Cortex of kidney (tissue), 1 donor: ENCODE measurements around the gene HIRIP3.
A peak's percentile ranks its signal among the peaks of the same experiment; 100 is the strongest.

Experiments used
- DNase-seq: peaks from one replicate; lab custom pipeline; 2025; lab: John Stamatoyannopoulos, UW

Gene HIRIP3

DNA sequence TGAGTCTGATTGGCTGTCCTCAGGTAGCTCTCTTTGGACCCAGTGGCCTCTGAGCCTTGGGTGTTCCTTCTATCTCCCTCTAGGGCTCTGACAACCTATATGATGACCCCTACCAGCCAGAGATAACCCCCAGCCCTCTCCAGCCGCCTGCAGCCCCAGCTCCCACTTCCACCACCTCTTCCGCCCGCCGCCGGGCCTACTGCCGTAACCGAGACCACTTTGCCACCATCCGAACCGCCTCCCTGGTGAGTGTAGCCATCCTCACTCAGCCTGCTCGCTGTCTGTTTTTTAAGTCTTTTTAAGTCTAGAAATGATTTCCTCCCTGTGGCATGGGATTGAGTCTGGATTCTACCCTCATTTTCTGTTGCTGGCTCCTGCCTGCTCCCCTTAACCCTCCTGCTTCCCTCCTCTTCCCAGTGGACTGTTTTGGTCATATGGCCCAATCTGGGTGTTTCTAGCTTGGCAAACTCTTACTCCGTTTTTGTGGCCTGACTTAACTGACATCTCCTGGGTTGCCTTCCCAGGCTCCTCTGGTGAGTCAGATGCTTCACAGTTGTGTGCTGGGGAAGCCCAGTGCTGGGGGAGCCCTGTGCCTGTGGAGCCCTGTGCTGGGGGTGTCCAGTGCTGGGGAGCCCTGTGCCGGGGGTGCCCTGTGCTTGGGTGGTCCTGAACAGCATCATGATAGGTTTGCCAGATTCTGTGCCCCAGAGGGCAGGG lies 11.8 kb downstream of the HIRIP3 start:
- no peak for DNase-seq

- DNase-seq = no peak
Measured at GRCh38 chr16:29982560-29983419, 12.6 kb downstream of the HIRIP3 start.

- no peak for DNase-seq
Measured at GRCh38 chr16:29978564-29979270, 16.7 kb downstream of the HIRIP3 start.

- no peak for DNase-seq
Measured at GRCh38 chr16:29978081-29978480, 17.3 kb downstream of the HIRIP3 start.

DNA sequence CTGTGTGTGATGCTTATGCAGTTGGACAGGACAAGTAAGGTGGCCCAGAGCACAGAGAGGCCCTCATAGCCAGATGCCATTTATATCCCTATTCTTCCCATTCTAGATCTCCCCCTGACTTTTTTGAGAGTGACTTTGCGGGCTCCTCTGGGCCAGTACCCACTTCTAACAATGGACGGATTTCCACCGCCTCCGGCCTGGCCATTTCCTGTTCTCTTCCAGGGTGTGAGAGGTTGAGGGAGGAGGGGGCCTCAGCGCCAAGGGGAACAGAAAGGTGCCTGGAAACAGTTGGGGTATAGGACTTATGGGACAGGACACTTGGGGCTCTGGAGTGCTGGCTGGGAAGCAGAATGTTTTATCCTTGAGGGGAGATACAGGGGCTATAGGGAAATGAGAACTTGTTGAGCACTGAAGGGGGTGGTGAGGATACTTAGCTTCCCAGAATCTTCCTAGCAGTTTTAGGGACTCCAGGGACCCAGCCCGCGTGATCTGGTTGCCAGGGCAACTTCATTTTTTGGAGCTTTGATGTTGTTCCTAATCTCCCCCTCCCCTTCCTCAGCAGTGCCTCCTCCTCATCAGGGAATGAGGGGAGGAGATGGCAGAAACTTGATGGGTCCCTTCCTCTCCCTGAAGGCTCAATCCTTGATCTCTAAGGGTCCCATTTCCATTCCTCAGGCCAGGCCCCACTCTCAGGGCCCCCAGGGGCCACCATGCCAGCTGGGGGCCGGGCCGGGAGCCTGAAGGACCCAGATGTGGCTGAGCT lies 18.2 kb downstream of the HIRIP3 start:
- no peak for DNase-seq

DNA sequence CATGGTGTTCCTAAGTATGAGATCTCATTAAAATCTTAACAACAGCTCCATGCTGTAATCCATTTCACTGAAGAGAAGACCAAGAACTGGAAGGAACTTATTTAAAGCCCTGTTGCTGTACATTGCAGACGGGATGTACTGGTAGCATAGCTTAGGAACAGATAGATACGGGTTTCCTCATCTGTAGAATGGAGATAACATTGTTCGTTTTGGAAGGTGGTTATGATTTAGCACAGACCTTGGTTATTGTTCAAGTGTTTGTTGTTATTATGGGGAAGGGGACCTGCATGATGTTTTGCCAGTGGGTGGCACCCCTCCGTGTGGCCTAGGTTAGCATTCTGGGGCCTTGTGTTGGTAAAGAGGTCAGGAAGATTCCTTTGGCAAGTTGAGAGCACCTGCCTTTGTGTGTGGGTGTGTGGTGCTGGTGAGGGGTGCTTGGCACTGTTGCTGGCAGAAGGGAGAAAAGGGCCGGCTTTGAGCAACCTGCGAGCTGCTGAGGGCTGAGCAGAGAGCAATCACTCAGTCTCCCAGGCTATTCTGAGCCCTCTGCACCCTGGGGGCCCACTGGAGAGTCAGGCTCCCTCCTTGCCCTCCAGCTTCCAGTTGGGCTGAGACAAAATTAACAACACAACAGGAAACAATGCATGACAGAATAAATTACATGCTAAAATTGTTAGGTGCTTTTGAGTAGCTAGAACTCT lies 19.5 kb downstream of the HIRIP3 start:
- DNase-seq = no peak

DNA sequence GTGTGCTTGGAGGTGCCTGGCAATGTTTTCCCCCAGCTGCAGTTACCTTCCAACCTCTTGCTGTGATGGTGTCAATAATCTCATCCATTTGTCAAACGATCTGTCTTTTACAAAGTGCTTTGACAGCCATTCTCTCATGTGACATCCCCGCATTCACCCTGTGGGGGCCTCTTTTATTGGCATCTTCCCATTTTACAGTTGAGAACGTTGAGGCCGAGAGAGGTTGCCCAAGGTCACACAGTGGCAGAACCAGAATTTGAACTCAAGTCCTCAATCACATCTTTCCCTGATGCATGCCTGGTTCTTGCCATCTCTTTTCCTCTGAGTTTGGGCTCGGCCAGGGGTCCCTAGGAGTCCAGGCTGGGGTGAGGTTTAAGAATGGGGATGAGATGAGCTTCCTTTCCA lies 20.3 kb downstream of the HIRIP3 start:
- DNase-seq = no peak

- DNase-seq = no peak
Measured at GRCh38 chr16:29974291-29975133, 20.9 kb downstream of the HIRIP3 start.

GRCh38 chr16:29973384-29974246 lies 21.8 kb downstream of the HIRIP3 start, which contains the start of gene TAOK2:
TAOK2 (plus strand) TSS chr16:29973868; CDS start chr16:29977773, 3,905 bp downstream.
- peak; percentile 93 for DNase-seq

GRCh38 chr16:29972992-29973383 lies 22.4 kb downstream of the HIRIP3 start:
- no peak for DNase-seq

GRCh38 chr16:29972500-29972899 lies 22.9 kb downstream of the HIRIP3 start:
- DNase-seq = no peak

GRCh38 chr16:29971304-29971703 lies 24.1 kb downstream of the HIRIP3 start:
- no peak for DNase-seq

DNA sequence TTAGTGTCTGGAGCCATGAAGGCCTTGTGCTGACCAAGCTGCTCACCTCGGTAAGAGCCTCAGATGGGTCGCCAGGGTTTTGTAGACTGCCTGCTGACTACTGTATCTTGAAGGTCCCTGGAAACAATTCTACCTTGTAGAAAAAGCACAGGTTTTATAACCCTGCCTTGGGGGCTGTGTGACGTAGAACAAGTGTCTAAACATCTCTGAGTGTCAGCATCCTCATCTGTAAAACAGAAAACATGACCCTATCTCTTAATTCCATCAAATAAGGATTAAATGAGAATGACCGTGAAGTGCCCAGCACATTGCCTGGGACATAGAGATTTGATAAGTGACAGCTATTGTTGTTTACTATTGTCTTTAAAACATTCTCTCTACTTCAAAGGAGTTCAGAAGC lies 27.2 kb downstream of the HIRIP3 start:
- DNase-seq = no peak

DNA sequence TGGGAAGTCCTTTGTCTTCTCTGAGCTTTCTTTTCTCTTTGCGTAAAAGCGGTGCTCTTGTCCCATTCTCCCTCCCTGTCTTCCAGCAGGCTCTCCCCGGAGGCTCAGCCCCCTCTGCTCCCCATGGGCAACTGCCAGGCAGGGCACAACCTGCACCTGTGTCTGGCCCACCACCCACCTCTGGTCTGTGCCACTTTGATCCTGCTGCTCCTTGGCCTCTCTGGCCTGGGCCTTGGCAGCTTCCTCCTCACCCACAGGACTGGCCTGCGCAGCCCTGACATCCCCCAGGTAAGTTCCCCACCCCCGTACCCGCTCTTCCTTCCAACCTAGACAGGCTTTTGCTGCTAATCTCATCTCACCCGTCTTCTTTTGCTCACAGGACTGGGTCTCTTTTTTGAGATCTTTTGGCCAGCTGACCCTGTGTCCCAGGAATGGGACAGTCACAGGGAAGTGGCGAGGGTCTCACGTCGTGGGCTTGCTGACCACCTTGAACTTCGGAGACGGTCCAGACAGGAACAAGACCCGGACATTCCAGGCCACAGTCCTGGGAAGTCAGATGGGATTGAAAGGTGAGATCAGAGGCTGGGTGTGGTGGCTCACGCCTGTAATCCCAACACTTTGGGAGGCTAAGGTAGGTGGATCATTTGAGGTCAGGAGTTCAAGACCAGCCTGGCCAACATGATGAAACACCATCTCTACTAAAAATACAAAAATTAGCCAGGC lies 32.2 kb downstream of the HIRIP3 start:
- no peak for DNase-seq

DNA sequence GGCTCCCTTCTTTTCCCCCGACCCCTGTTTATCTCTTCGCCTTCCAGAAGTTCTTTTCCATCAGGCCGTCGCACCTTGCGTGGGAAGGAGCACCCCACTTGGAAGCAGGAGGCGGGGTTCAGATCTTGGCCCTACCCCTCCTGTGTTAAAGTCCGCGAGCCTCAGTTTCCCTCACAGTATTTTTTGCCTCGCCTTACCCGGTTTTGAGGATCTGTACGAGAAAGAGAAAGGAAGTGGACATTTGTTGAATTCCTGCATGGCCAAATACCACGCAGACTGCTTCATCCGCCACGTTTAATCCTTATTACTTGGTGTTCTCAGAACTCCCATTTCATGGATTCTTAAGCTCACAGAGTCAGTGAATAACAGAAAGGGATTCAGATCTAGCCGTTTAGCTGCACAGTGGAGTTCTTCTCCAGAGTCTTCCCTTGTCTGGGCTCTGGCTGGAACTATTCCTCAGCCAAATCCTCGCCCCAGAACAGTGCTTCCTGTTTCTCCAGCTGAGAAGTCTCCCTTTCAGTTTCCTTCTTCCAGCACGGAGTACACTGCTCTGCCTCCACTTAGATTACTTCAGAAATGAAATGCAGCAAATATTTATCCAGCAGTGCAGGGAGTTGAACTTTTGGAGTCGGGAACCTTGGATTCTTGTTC lies 32.9 kb downstream of the HIRIP3 start:
- no peak for DNase-seq

- DNase-seq = no peak
Measured at GRCh38 chr16:29961479-29962343, 33.7 kb downstream of the HIRIP3 start, which contains the start of gene TMEM219. TMEM219 (plus strand) TSS chr16:29962079; CDS start chr16:29963144, 1,065 bp downstream.

DNA sequence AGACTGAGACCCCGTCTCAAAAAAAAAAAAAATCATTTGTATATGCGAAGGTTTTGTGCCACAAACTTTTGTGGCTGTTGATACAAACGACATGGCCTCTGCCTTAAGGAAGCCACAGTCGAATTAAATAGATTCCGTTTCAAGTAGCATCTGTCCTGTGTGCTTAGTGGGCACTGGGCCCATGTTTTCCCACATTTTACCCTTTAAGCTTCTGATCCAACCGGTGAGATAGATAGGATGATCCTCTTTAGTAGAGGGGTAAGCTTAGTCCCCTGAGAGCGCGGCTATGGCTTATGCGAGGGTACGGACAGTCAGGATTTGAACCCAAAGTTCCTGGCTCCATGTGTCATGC lies 34.3 kb downstream of the HIRIP3 start:
- no peak for DNase-seq
